ENCODE results near the gene CEP85L. TPM values are rescaled to one million over a fixed set of nuclear protein-coding genes. Genes with fewer than 3 reads are reported as not detected.

CEP85L gene
- total RNA-seq = 22.5 and 28.5 TPM in 2 replicates

DNA sequence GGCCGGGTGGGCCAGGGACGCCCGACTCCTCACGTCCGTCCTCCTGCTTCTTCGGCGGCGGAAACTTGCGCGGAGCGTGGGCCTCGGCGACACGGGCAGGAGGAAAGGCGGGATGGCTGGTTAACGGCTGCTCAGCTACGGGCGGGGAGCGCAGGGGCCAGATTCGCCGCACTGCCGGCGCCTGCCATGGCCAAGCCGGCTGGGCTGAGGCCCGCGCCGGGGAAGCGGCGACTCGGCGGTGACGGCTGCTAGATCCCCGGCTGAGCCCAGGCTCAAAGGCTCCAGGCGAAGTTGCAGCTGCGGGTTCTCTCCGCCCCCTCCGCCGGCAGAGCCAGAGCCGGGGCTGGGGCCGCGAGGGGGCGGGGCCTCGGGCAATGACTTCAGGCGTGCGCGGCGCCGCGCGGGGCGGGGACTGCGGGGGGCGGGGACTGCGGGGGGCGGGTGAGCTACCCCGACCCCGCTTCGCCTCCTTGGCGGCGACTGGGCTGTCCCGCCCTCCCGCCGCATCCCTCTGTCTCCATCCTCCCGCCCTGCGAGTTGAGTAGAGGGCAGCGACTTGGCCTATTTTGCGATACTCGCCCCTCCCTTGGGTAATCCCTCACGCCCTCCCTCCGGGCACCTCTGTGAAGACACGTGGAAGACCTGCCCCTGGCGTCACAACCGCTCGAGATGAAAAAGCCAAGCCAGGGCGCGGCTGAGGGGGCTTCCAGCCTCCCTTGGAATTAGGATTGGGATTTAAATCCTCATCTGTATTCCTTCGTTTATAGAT, at the start of gene CEP85L:
CEP85L (minus strand) TSS at position 310 of the 769 bp plus-strand sequence. CDS start 322 bp downstream, outside the sequence.

DNA sequence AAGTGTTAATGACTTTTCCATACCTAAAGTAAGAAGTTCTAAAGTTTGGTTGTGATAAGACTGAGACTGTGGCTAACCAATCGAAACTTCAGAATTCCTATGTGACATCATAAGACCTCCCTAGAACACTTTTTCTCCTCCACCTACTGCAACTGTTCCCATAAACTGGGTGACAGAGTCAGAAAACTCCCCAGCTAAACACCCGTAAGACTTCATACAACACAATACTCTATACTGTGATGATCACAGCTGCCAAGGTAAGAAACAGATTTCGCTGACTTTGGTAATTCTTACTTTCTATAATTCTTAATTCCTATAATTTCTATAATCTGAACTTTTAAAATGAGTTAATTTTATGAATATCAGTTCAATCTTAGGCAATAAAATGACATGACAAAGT, 103.3 kb downstream of the CEP85L start, which contains the start of gene PLN:
PLN (plus strand) TSS at position 161 of the 400 bp plus-strand sequence. CDS start 10,626 bp downstream, outside the sequence.

Other genes with a start within 250 kb of the CEP85L start
- gene PLN, start 103.3 kb downstream of the CEP85L start, total RNA-seq = 0.11 TPM in 1 of 2 replicates, not detected in the other
- 20.3 and 20.9 TPM in 2 replicates for gene ASF1A, start 242.6 kb upstream of the CEP85L start, total RNA-seq

All from articular chondrocyte of knee joint (primary cell).